Endodermal cell (in vitro differentiated cells): Measurements from ENCODE around the gene APOOL. TPM values are rescaled to one million over a fixed set of nuclear protein-coding genes. Genes with fewer than 3 reads are reported as not detected.
"Not testable (repeated sequence)": the region's sequence is repeated elsewhere in the genome, so short reads cannot be mapped to it uniquely, and the experiment has no call there.

Source experiments
- DNase-seq: peaks from one replicate; pipeline ENCODE4 v3.0.0-alpha.2; 2017
- H3K27ac ChIP-seq: 2 replicates; pipeline ENCODE4 v1.5.1; 2013; ENCODE audit warnings: mild to moderate bottlenecking, low read depth, low read length, moderate library complexity
- H3K27me3 ChIP-seq: 2 replicates; pipeline ENCODE4 v1.6.1; 2013; ENCODE audit warnings: mild to moderate bottlenecking, low read length, moderate library complexity; ENCODE audit not compliant: insufficient read depth, control insufficient read depth, poor library complexity, severe bottlenecking
- H3K36me3 ChIP-seq: 2 replicates; pipeline ENCODE4 v1.7.0; 2013; ENCODE audit warnings: mild to moderate bottlenecking, low read length, moderate library complexity; ENCODE audit not compliant: control insufficient read depth, insufficient read depth
- H3K4me1 ChIP-seq: one replicate; pipeline ENCODE4 v1.7.0; 2013; ENCODE audit warnings: low read length; ENCODE audit not compliant: control insufficient read depth, insufficient read depth
- H3K4me3 ChIP-seq: 2 replicates; pipeline ENCODE4 v1.5.1; 2013; ENCODE audit warnings: mild to moderate bottlenecking, low read length, moderate library complexity
- H3K9ac ChIP-seq: 2 replicates; pipeline ENCODE4 v1.6.1; 2013; ENCODE audit warnings: mild to moderate bottlenecking, low read length, moderate library complexity; ENCODE audit not compliant: poor library complexity, severe bottlenecking; ENCODE audit errors: extremely low read depth
- H3K9me3 ChIP-seq: 2 replicates; pipeline ENCODE4 v1.6.1; 2013; ENCODE audit warnings: mild to moderate bottlenecking, low read length, moderate library complexity; ENCODE audit not compliant: control insufficient read depth
- H3K27ac Mint-ChIP-seq: 2 replicates; pipeline ENCODE4 v1.8.0; 2020; ENCODE audit warnings: mixed read lengths
- H3K27me3 Mint-ChIP-seq: 2 replicates; pipeline ENCODE4 v1.8.0; 2021; ENCODE audit warnings: mild to moderate bottlenecking, mixed read lengths; ENCODE audit not compliant: insufficient read depth
- H3K36me3 Mint-ChIP-seq: 2 replicates; pipeline ENCODE4 v1.8.0; 2020; ENCODE audit warnings: low read depth, mixed read lengths
- H3K4me1 Mint-ChIP-seq: 2 replicates; pipeline ENCODE4 v1.8.0; 2020; ENCODE audit warnings: mixed read lengths
- H3K4me3 Mint-ChIP-seq: 2 replicates; pipeline ENCODE4 v1.8.0; 2020; ENCODE audit warnings: mild to moderate bottlenecking, moderate library complexity, mixed read lengths
- H3K9me3 Mint-ChIP-seq: 2 replicates; pipeline ENCODE4 v1.8.0; 2020; ENCODE audit warnings: mild to moderate bottlenecking, mixed read lengths
- WGBS, 2 experiments: methylation state at CpG; one replicate each; pipeline versions ENCODE4 v1.1.5 to v1.1.7; 2013; ENCODE audit warnings: missing lambda C conversion rate in 2 of 2, mixed read lengths in 1 of 2; ENCODE audit not compliant: insufficient coverage in 1 of 2, insufficient read length in 1 of 2; 5-methylcytosine and 5-hydroxymethylcytosine counted together
- long read RNA-seq, 4 experiments: library from polyadenylated mRNA in 2 of 4; library from RNA in 1 of 4; library from capped mRNA in 1 of 4; stranded (forward) in 3 of 4; unstranded in 1 of 4; transcript quantifications; one replicate each; pipeline ENCODE4 v2.0.0, GENCODE V29; 2020 to 2021; ENCODE audit warnings: inconsistent platforms in 1 of 4
- polyA plus RNA-seq, 2 experiments: library from polyadenylated mRNA; stranded (reverse); fragments of 50-300 nt; gene quantifications; one replicate each; pipeline ENCODE4 v1.2.3, GENCODE V29; 2013
- total RNA-seq, 2 donors: library from RNA; stranded (reverse); fragmentation: NEBNext Ultra II Directional in 1 of 2; extraction: Animal tissue kit (Norgen Biotek cat#: 25700) in 1 of 2; gene quantifications; 2 replicates in 1 of 2; 3 replicates in 1 of 2; pipeline ENCODE4 v1.2.1, GENCODE V29; 2021
- TF ChIP-seq, protein P1 (sequence below): fragments of 200-600 bp; sonication (generic); conservative IDR thresholded peaks from 2 replicates; pipeline ENCODE4 v1.5.0; 2021; ENCODE audit warnings: antibody characterized with exemption, mild to moderate bottlenecking

Gene APOOL, protein sequence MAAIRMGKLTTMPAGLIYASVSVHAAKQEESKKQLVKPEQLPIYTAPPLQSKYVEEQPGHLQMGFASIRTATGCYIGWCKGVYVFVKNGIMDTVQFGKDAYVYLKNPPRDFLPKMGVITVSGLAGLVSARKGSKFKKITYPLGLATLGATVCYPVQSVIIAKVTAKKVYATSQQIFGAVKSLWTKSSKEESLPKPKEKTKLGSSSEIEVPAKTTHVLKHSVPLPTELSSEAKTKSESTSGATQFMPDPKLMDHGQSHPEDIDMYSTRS
- 10 to 100 TPM; 14.3 to 14.8 TPM for total RNA-seq
- polyA plus RNA-seq (2013, experiment 1 of 2), result 12.1 TPM
- 11.8 TPM for polyA plus RNA-seq (2013, experiment 2 of 2)
- long read RNA-seq, experiment 1, partial matches to known transcripts, result 0 of 1 reads
- long read RNA-seq, experiment 1, other reads (novel, unspliced or antisense), result 1 of 1 reads
- long read RNA-seq, experiment 2, partial matches to known transcripts, result 0 of 2 reads
- long read RNA-seq, experiment 2, other reads (novel, unspliced or antisense), result 1 of 2 reads
- long read RNA-seq, experiment 3, partial matches to known transcripts, result 0 of 4 reads
- long read RNA-seq, experiment 3, other reads (novel, unspliced or antisense), result 3 of 4 reads
- long read RNA-seq, experiment 4, partial matches to known transcripts, result 0 of 2 reads
- long read RNA-seq, experiment 4, other reads (novel, unspliced or antisense), result 1 of 2 reads

DNA sequence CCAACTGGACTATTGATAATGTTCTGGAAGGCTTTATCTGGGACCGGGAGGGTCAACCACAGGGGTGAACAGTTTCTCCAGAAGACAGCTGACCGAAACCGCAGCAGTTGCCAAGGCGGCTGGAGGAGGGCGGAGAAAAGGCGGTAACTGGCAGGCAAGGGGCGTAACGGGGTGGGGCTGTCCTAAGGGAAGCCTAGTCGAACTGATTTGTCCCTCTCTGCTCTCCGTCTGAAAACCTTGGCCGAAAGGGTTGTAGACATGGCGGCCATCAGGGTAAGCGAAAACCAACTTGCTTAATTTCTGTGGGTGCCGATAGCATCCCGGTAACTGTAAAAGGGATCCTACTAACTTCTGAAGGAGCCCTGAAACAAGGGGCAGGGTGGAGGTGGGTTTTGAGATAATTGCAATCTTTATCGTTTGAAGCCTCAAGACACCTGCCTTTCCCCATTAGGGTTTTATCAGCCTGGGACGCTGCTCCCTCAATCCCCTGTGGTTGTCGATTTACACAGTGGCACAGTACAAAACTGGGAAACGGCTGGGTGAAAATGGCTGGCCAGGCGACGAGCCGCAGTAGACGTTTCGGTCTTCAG is at the start of gene APOOL:
Gene APOOL, plus strand, starts transcription at position 223 of the 590 bp plus-strand sequence. Its CDS starts 36 bp downstream, at position 259.
- peaks cover 48% of the 10 kb centered on the region for H3K9me3 Mint-ChIP-seq
- Histone ChIP-seq H3K4me3 (peak within 1 kb of the TSS; percentile 92), H3K27me3 (no peaks in the 10 kb centered on the region), H3K9me3 (no peaks in the 10 kb centered on the region), H3K9ac (peak within 1 kb of the TSS; percentile 81), H3K36me3 (no peaks in the 10 kb centered on the region), H3K27ac (no peak within 1 kb of the TSS), H3K4me1 (no peaks in the 10 kb centered on the region)
- TF ChIP-seq, protein P1, sequence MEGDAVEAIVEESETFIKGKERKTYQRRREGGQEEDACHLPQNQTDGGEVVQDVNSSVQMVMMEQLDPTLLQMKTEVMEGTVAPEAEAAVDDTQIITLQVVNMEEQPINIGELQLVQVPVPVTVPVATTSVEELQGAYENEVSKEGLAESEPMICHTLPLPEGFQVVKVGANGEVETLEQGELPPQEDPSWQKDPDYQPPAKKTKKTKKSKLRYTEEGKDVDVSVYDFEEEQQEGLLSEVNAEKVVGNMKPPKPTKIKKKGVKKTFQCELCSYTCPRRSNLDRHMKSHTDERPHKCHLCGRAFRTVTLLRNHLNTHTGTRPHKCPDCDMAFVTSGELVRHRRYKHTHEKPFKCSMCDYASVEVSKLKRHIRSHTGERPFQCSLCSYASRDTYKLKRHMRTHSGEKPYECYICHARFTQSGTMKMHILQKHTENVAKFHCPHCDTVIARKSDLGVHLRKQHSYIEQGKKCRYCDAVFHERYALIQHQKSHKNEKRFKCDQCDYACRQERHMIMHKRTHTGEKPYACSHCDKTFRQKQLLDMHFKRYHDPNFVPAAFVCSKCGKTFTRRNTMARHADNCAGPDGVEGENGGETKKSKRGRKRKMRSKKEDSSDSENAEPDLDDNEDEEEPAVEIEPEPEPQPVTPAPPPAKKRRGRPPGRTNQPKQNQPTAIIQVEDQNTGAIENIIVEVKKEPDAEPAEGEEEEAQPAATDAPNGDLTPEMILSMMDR, result no peak
- no peaks in the 10 kb centered on the region for H3K27me3 Mint-ChIP-seq
- H3K36me3 Mint-ChIP-seq, result no peaks in the 10 kb centered on the region
- H3K27ac Mint-ChIP-seq, result peak within 1 kb of the TSS; percentile 94
- DNase-seq, result peak; percentile 92
- no peaks in the 10 kb centered on the region for H3K4me1 Mint-ChIP-seq
- WGBS, 2 experiments, result 2% methylated on average over 24 of the region's 24 CpGs; no CpG with 5 or more reads in 1 of the 2 experiments
- H3K4me3 Mint-ChIP-seq, result peak within 1 kb of the TSS; percentile 78

DNA sequence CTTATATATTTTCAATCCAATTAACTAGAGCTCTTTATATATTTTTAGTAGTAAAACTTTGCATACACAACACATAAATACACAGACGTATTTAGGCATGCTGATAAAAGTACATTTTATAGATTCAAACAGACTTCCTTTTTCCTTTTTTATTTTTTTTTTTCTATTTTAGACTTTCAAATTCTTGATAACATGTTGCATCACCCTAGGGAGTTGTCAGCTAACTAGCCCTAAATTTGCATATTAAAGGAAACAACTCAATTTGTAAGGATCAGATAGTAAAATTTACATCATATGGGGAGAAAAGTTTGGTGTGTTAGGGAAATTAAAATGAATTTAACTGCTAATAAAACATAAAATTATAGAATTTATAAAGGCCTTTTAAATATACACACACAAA is 47.4 kb upstream of the APOOL start:
- H3K9me3 Mint-ChIP-seq, result peaks cover 45% of the 10 kb centered on the region
- TF ChIP-seq, protein P1, result no peak
- Histone ChIP-seq H3K4me3 (no peak overlapping the region), H3K36me3 (no peaks in the 10 kb centered on the region), H3K27me3 (no peaks in the 10 kb centered on the region), H3K9ac (no peak overlapping the region), H3K27ac (no peak overlapping the region), H3K9me3 (no peaks in the 10 kb centered on the region), H3K4me1 (no peaks in the 10 kb centered on the region)
- H3K27me3 Mint-ChIP-seq, result no peaks in the 10 kb centered on the region
- no peak for DNase-seq
- H3K27ac Mint-ChIP-seq, result peak overlapping the region; percentile 58
- 20 to 80% methylated on average over 1 of the region's 1 CpG for WGBS, 2 experiments
- peak overlapping the region; percentile 35 for H3K4me3 Mint-ChIP-seq
- peaks cover 3% of the 10 kb centered on the region for H3K36me3 Mint-ChIP-seq
- peaks cover 8% of the 10 kb centered on the region for H3K4me1 Mint-ChIP-seq

DNA sequence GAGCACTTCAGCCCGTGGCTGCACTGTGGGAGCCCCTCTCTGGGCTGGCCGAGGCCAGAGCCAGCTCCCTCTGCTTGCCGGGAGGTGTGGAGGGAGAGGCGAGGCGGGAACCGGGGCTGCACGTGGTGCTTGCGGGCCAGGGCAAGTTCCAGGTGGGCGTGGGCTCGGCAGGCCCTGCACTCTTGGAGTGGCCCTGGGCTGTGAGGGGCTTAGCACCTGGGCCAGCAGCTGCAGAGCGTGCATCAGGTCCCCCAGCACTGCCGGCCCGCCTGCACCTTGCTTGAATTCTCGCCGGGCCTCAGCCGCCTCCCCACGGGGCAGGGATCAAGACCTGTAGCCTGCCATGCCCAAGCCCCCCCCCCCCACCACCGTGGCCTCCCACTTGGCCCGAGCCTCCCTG is 28.9 kb upstream of the APOOL start:
- H3K27me3 ChIP-seq, result no peaks in the 10 kb centered on the region
- TF ChIP-seq, protein P1, result no peak
- Mint-ChIP-seq H3K4me1 (no peaks in the 10 kb centered on the region), H3K27ac (no peak overlapping the region), H3K4me3 (no peak overlapping the region), H3K9me3 (peaks cover 63% of the 10 kb centered on the region), H3K36me3 (no peaks in the 10 kb centered on the region), H3K27me3 (no peaks in the 10 kb centered on the region)
- H3K4me1 ChIP-seq, result no peaks in the 10 kb centered on the region
- DNase-seq, result no peak
- no peak overlapping the region for H3K27ac ChIP-seq
- no peak overlapping the region for H3K9ac ChIP-seq
- 80 to 98% methylated on average over 1 to 17 of the region's 19 CpGs for WGBS, 2 experiments
- H3K9me3 ChIP-seq, result no peaks in the 10 kb centered on the region
- H3K4me3 ChIP-seq, result no peak overlapping the region
- no peaks in the 10 kb centered on the region for H3K36me3 ChIP-seq

DNA sequence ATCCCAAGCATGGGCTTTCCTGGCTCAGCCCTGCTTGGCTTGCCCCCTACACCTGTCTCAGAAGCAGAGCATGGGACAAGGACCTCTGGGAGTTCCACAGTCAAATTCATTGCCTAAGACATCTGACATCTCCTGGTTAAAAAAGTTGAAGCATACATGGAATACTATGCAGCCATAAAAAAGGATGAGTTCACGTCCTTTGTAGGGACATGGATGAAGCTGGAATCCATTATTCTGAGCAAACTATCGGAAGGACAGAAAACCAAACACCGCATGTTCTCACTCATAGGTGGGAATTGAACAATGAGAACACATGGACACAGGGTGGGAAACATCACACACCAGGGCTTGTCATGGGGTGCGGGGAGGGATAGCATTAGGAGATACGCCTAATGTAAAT is 11.9 kb upstream of the APOOL start:
- not testable (repeated sequence) for H3K9ac ChIP-seq, H3K4me3 ChIP-seq, DNase-seq, H3K36me3 ChIP-seq, H3K4me3 Mint-ChIP-seq, H3K4me1 ChIP-seq, H3K9me3 ChIP-seq, H3K36me3 Mint-ChIP-seq, H3K27ac ChIP-seq, H3K27ac Mint-ChIP-seq, H3K4me1 Mint-ChIP-seq, H3K27me3 ChIP-seq, H3K27me3 Mint-ChIP-seq
- peaks cover 56% of the 10 kb centered on the region for H3K9me3 Mint-ChIP-seq
- 95 to 100% methylated on average over 1 to 5 of the region's 5 CpGs for WGBS, 2 experiments
